ENCODE measurements around the gene CNTN4. TPM values are rescaled to one million over a fixed set of nuclear protein-coding genes. Genes with fewer than 3 reads are reported as not detected.

Gene CNTN4
- total and polyA plus RNA-seq, 4 donors: 1.2 to 3.8 (median 2.6) TPM

- Histone ChIP-seq H3K4me1 (ENCODE audit: control insufficient read depth in 4 of 4, insufficient read depth in 4 of 4, low read length in 3 of 4) (no peaks in the 10 kb centered on the region), H3K27ac (ENCODE audit: low read depth in 1 of 2, low read length in 2 of 2) (no peak overlapping the region), H3K36me3 (ENCODE audit: control insufficient read depth in 4 of 4, insufficient read depth in 3 of 4, low read depth in 1 of 4, low read length in 3 of 4) (no peaks in the 10 kb centered on the region), H3K9me3 (ENCODE audit: control insufficient read depth in 4 of 4, low read length in 3 of 4) (no peaks in the 10 kb centered on the region), H3K27me3 (ENCODE audit: control insufficient read depth in 4 of 4, insufficient read depth in 4 of 4, low read length in 3 of 4) (no peaks in the 10 kb centered on the region), H3K9ac (ENCODE audit: low read depth in 1 of 2, low read length in 2 of 2) (no peak overlapping the region), H3K4me3 (ENCODE audit: low read depth in 1 of 3, low read length in 3 of 3) (no peak overlapping the region)
- TF ChIP-seq RXRA (IDR thresholded peaks at IDR 0.05) (no peak), MAX (IDR thresholded peaks at IDR 0.05) (no peak), CTCF (IDR thresholded peaks at IDR 0.05; ENCODE audit: low read depth, low read length, missing input control) (no peak), SP1 (IDR thresholded peaks at IDR 0.05) (no peak), ATF3 (IDR thresholded peaks at IDR 0.05) (no peak), JUND (IDR thresholded peaks at IDR 0.05) (no peak), RAD21 (IDR thresholded peaks at IDR 0.05) (no peak), YY1 (IDR thresholded peaks at IDR 0.05) (no peak), TAF1 (conservative IDR thresholded peaks at IDR 0.05) (no peak), HNF4G (IDR thresholded peaks at IDR 0.05) (no peak), ZBTB33 (IDR thresholded peaks at IDR 0.05) (no peak), FOXA1 (IDR thresholded peaks at IDR 0.05) (no peak), GABPA (IDR thresholded peaks at IDR 0.05 in 1 of 2, conservative IDR thresholded peaks at IDR 0.05 in 1 of 2) (no peak), NR2F2 (IDR thresholded peaks at IDR 0.05) (no peak), FOXA2 (IDR thresholded peaks at IDR 0.05) (no peak)
- 77% methylated on average over 4 of the region's 4 CpGs for WGBS
- no peak for DNase-seq (ENCODE audit: low spot score)
Observed at GRCh38 chr3:2595486-2595885, 496.8 kb downstream of the CNTN4 start.

- H3K36me3 ChIP-seq (ENCODE audit: control insufficient read depth in 4 of 4, insufficient read depth in 3 of 4, low read depth in 1 of 4, low read length in 3 of 4): no peaks in the 10 kb centered on the region
- no peak overlapping the region for H3K9ac ChIP-seq (ENCODE audit: low read depth in 1 of 2, low read length in 2 of 2)
- H3K27me3 ChIP-seq (ENCODE audit: control insufficient read depth in 4 of 4, insufficient read depth in 4 of 4, low read length in 3 of 4): no peaks in the 10 kb centered on the region
- no peaks in the 10 kb centered on the region for H3K4me1 ChIP-seq (ENCODE audit: control insufficient read depth in 4 of 4, insufficient read depth in 4 of 4, low read length in 3 of 4)
- TF ChIP-seq GABPA (IDR thresholded peaks at IDR 0.05 in 1 of 2, conservative IDR thresholded peaks at IDR 0.05 in 1 of 2): no peak
- TF ChIP-seq ZBTB33 (IDR thresholded peaks at IDR 0.05): no peak
- no peak for TF ChIP-seq JUND (IDR thresholded peaks at IDR 0.05)
- no peak for TF ChIP-seq REST (IDR thresholded peaks at IDR 0.05)
- TF ChIP-seq MAX (IDR thresholded peaks at IDR 0.05): no peak
- TF ChIP-seq FOXA1 (IDR thresholded peaks at IDR 0.05): no peak
- TF ChIP-seq EGR1 (IDR thresholded peaks at IDR 0.05; ENCODE audit: low read depth in 2 of 2): no peak
- no peak for TF ChIP-seq RAD21 (IDR thresholded peaks at IDR 0.05)
- no peak for TF ChIP-seq FOXA2 (IDR thresholded peaks at IDR 0.05)
- TF ChIP-seq NR2F2 (IDR thresholded peaks at IDR 0.05): no peak
- no peak for TF ChIP-seq SP1 (IDR thresholded peaks at IDR 0.05)
- no peak for TF ChIP-seq CTCF (IDR thresholded peaks at IDR 0.05; ENCODE audit: low read depth, low read length, missing input control)
- TF ChIP-seq HNF4A (conservative IDR thresholded peaks at IDR 0.05): no peak
- TF ChIP-seq TAF1 (conservative IDR thresholded peaks at IDR 0.05): no peak
- TF ChIP-seq ATF3 (IDR thresholded peaks at IDR 0.05): no peak
- no peak for TF ChIP-seq YY1 (IDR thresholded peaks at IDR 0.05)
- no peaks in the 10 kb centered on the region for H3K9me3 ChIP-seq (ENCODE audit: control insufficient read depth in 4 of 4, low read length in 3 of 4)
- no peak overlapping the region for H3K4me3 ChIP-seq (ENCODE audit: low read depth in 1 of 3, low read length in 3 of 3)
- 75% methylated on average over 3 of the region's 3 CpGs for WGBS
- no peak for DNase-seq (ENCODE audit: low spot score)
- no peak overlapping the region for H3K27ac ChIP-seq (ENCODE audit: low read depth in 1 of 2, low read length in 2 of 2)
Observed at GRCh38 chr3:2597615-2598014, 498.9 kb downstream of the CNTN4 start.

Measured in liver (tissue), 9 donors.